GM23248 (cell line): ENCODE measurements around the gene DNAJC21. TPM values are rescaled to one million over a fixed set of nuclear protein-coding genes. Genes with fewer than 3 reads are reported as not detected.
A peak's percentile ranks its signal among the peaks of the same experiment; 100 is the strongest.

ENCODE experiments used
- DNase-seq: peaks from one replicate; pipeline ENCODE4 v3.0.0-alpha.2; 2015
- H2AFZ ChIP-seq: fragments of 200-600 bp; sonication (generic); 2 replicates; pipeline ENCODE4 v1.6.1; 2016; ENCODE audit warnings: antibody characterized with exemption
- H3F3A ChIP-seq: fragments of 200-600 bp; sonication (generic); 2 replicates; pipeline ENCODE4 v1.6.1; 2016; ENCODE audit warnings: mild to moderate bottlenecking, antibody characterized with exemption, mixed run types; ENCODE audit not compliant: insufficient read depth
- H3K27ac ChIP-seq: fragments of 200-600 bp; sonication (generic); 2 replicates; pipeline ENCODE4 v1.5.1; 2016; ENCODE audit warnings: mild to moderate bottlenecking
- H3K27me3 ChIP-seq: fragments of 200-600 bp; sonication (generic); replicated peaks from 2 replicates; pipeline ENCODE4 v1.6.1; 2016; ENCODE audit warnings: mild to moderate bottlenecking; ENCODE audit not compliant: insufficient read depth
- H3K36me3 ChIP-seq: fragments of 200-600 bp; sonication (generic); 2 replicates; pipeline ENCODE4 v1.6.1; 2016; ENCODE audit warnings: low read depth, mild to moderate bottlenecking
- H3K4me1 ChIP-seq: fragments of 200-600 bp; sonication (generic); 2 replicates; pipeline ENCODE4 v1.6.1; 2016; ENCODE audit warnings: mild to moderate bottlenecking; ENCODE audit not compliant: insufficient read depth
- H3K4me2 ChIP-seq: fragments of 200-600 bp; sonication (generic); one replicate; pipeline ENCODE4 v1.6.1; 2016; ENCODE audit warnings: mild to moderate bottlenecking; ENCODE audit not compliant: unreplicated experiment
- H3K4me3 ChIP-seq: fragments of 200-600 bp; sonication (generic); 2 replicates; pipeline ENCODE4 v1.5.1; 2016; ENCODE audit warnings: mild to moderate bottlenecking
- H3K79me2 ChIP-seq: fragments of 200-600 bp; sonication (generic); 2 replicates; pipeline ENCODE4 v1.6.1; 2016; ENCODE audit warnings: mild to moderate bottlenecking; ENCODE audit not compliant: insufficient read depth
- H3K9ac ChIP-seq: fragments of 200-600 bp; sonication (generic); 2 replicates; pipeline ENCODE4 v1.6.1; 2016; ENCODE audit warnings: mild to moderate bottlenecking
- H3K9me2 ChIP-seq: fragments of 200-600 bp; sonication (generic); 2 replicates; pipeline ENCODE4 v1.6.1; 2016; ENCODE audit warnings: mixed run types, mild to moderate bottlenecking, moderate library complexity; ENCODE audit not compliant: insufficient read depth
- H3K9me3 ChIP-seq: fragments of 200-600 bp; sonication (generic); one replicate; pipeline ENCODE4 v1.6.1; 2017; ENCODE audit warnings: low read depth
- H4K20me1 ChIP-seq: fragments of 200-600 bp; sonication (generic); 2 replicates; pipeline ENCODE4 v1.6.0; 2016; ENCODE audit not compliant: insufficient read depth
- EZH2 ChIP-seq: fragments of 200-600 bp; sonication (generic); IDR thresholded peaks from 2 replicates; pipeline ENCODE4 v1.6.1; 2018; ENCODE audit warnings: antibody characterized with exemption, mild to moderate bottlenecking; ENCODE audit not compliant: insufficient read depth, poor library complexity, severe bottlenecking
- EZH2phosphoT487 ChIP-seq: fragments of 200-600 bp; sonication (generic); IDR thresholded peaks from 2 replicates; pipeline ENCODE4 v1.6.1; 2018; ENCODE audit warnings: antibody characterized with exemption, moderate library complexity, mild to moderate bottlenecking, low read depth; ENCODE audit not compliant: insufficient read depth
- WGBS, 2 experiments: methylation state at CpG; one replicate each; pipeline ENCODE4 v1.1.6; 2015 to 2017; ENCODE audit warnings: low lambda C conversion rate in 2 of 2, low coverage in 1 of 2; ENCODE audit errors: missing lambda C conversion rate in 2 of 2; 5-methylcytosine and 5-hydroxymethylcytosine counted together
- in situ Hi-C: fragments of 300-500 bp; cut with MboI; formaldehyde crosslinking; loops from 2 replicates; pipeline ENCODE4 v1.15.0; 2020
- polyA plus RNA-seq: library from polyadenylated mRNA; unstranded; fragments of >200 nt; fragmentation: Nextera tagmentation; extraction: Ambion mirVana; gene quantifications from 2 replicates; pipeline ENCODE4 v1.2.1, GENCODE V29; 2016
- total RNA-seq: library from RNA; depleted of rRNA; stranded (reverse); fragments of >200 nt; shearing (Covaris generic); gene quantifications from 2 replicates; pipeline ENCODE4 v1.2.3, GENCODE V29; 2014

DNAJC21 gene
- total and polyA plus RNA-seq, 2 experiments from 2014 or later: 15.5 to 30.4 TPM

DNA sequence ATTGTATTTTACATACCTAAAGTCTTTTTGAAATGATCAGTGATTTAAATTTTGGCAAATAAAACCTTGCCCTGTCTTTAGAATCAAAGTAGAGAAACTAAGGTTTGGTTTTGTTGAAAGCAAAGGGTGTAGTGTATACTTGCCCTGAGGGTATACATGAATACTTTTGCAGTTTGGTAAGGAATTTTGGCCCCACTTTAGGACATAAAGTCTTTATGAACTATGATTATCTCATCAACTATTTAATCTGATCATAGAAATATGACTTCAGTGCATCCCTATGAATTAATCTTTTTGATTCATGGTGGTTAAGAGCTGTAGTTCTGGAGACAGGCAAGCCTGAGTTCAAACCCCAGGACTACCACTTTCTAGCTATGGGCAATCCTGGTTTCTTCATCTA lies 31.7 kb upstream of the DNAJC21 start:
- no peak for TF ChIP-seq EZH2phosphoT487
- no peak for TF ChIP-seq EZH2
- H3K4me1 ChIP-seq: peaks cover 7% of the 10 kb centered on the region
- H3K9me3 ChIP-seq: no peaks in the 10 kb centered on the region
- peak; percentile 17 for DNase-seq
- no peak overlapping the region for H3K4me3 ChIP-seq
- no peaks in the 10 kb centered on the region for H3K27me3 ChIP-seq
- no peak overlapping the region for H3K4me2 ChIP-seq
- no peaks in the 10 kb centered on the region for H3K36me3 ChIP-seq
- no peaks in the 10 kb centered on the region for H3K9me2 ChIP-seq
- H3K27ac ChIP-seq: no peak overlapping the region
- H3K79me2 ChIP-seq: no peaks in the 10 kb centered on the region
- H3F3A ChIP-seq: peaks cover 14% of the 10 kb centered on the region; the same call in 1 of the 2 replicates
- no peak overlapping the region for H3K9ac ChIP-seq
- H4K20me1 ChIP-seq: no peaks in the 10 kb centered on the region
- in situ Hi-C loops: loop anchor here (25.0 kb wide), 1 partner anchor 885 kb away; the partner anchor contains the start of gene AMACR
- no peak overlapping the region for H2AFZ ChIP-seq

DNA sequence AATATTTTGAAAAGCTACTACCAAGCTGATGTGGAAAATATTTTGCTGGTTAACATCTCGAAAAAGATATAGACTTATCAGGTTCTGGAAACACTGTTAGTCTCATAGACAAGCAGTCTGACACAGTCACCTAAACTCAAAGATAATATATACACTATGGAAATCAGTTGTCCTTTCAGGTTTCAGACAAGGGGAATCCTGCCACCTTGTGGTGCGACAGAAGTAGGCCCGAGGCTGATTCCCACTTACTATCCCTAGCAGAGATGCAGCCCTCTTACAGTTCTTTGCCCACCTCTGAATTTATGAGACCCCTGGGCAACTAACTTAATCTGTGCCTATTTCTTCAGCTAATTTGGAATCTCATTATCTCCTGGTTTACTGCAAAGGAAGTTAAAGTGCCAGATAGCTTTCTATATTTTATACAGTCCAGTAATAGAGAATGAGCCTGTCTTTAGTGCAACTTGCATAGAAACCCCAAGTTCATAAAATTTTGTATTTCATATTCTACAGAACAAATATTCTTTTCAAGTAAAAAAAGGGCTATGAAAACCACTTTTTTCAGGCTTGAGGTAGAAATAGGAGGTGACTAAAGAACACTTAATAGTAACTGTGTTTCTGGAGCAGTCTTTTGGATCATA lies 31.0 kb upstream of the DNAJC21 start:
- Histone ChIP-seq H3K27ac (no peak overlapping the region), H3K4me3 (no peak overlapping the region), H3K4me1 (peaks cover 7% of the 10 kb centered on the region), H3K9me2 (no peaks in the 10 kb centered on the region), H4K20me1 (no peaks in the 10 kb centered on the region), H3K9ac (no peak overlapping the region), H3K79me2 (no peaks in the 10 kb centered on the region), H2AFZ (no peak overlapping the region), H3K4me2 (no peak overlapping the region), H3K36me3 (no peaks in the 10 kb centered on the region), H3F3A (0 out of 2 replicates have a peak, but pooled peaks cover 14% of the 10 kb centered on the region), H3K9me3 (no peaks in the 10 kb centered on the region), H3K27me3 (no peaks in the 10 kb centered on the region)
- 0 to 4% methylated on average over 3 of the region's 3 CpGs for WGBS, 2 experiments
- in situ Hi-C loops: loop anchor here (25.0 kb wide), 1 partner anchor 886 kb away; the partner anchor contains the start of gene AMACR
- DNase-seq: peak; percentile 85
- TF ChIP-seq EZH2phosphoT487 (no peak), EZH2 (no peak)

DNA sequence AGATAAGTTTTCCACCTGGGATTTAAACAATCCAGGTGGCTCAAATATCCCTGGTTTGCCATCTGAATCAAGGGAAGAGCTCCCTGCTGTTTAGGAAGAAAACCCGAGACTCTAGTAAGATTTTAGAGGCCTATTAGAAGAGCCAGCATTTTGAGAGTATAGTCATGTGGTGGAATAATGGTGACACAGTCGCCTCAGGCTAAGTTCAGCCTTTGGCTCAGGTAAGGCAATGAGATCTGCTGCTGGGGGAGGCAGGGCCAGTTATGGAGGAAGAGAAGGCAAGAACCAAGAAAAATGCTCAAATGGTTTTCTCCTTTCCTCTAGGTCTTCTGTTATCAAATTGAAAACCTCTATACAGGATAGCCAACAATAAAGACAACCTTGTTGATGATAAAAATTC lies 30.3 kb upstream of the DNAJC21 start:
- no peak overlapping the region for H3K27ac ChIP-seq
- in situ Hi-C loops: loop anchor here (25.0 kb wide), 1 partner anchor 887 kb away; the partner anchor contains the start of gene AMACR

DNA sequence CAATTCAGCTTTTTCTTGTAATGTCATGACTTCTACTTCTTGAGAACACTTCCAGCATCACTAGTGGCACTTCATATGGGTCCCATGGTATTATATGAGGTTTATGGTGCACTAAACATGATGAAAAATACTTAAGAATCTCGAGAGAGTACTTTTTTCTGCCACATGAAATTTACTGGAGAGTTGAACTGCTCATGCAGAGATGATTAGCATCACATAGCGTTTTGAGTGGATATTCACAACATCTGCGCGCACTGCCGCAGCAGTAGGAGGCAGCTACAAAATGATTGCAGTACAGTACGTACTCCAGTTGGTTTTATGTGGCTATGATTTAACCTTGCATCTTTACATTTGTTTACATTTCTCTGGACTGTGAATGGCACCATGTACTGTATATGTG lies 28.7 kb upstream of the DNAJC21 start:
- Histone ChIP-seq H2AFZ (no peak overlapping the region), H3K9ac (no peak overlapping the region), H4K20me1 (no peaks in the 10 kb centered on the region), H3K27me3 (no peaks in the 10 kb centered on the region), H3K4me2 (no peak overlapping the region), H3K4me1 (peaks cover 7% of the 10 kb centered on the region), H3K9me3 (no peaks in the 10 kb centered on the region), H3F3A (0 out of 2 replicates have a peak, but pooled peaks cover 14% of the 10 kb centered on the region), H3K27ac (no peak overlapping the region), H3K36me3 (no peaks in the 10 kb centered on the region), H3K9me2 (no peaks in the 10 kb centered on the region), H3K4me3 (no peak overlapping the region), H3K79me2 (no peaks in the 10 kb centered on the region)
- TF ChIP-seq EZH2phosphoT487: no peak
- no peak for TF ChIP-seq EZH2
- in situ Hi-C loops: loop anchor here (5.0 kb wide), 1 partner anchor 413 kb away; no protein-coding TSS in a partner anchor
- DNase-seq: no peak
- 98 to 100% methylated on average over 6 of the region's 6 CpGs for WGBS, 2 experiments

More for the DNA sequence above, 30.3 kb upstream of the DNAJC21 start:
- Histone ChIP-seq H3K9me3 (no peaks in the 10 kb centered on the region), H3K79me2 (no peaks in the 10 kb centered on the region), H3K27me3 (no peaks in the 10 kb centered on the region), H3K9ac (no peak overlapping the region), H3K9me2 (no peaks in the 10 kb centered on the region), H4K20me1 (no peaks in the 10 kb centered on the region), H3F3A (0 out of 2 replicates have a peak, but pooled peaks cover 14% of the 10 kb centered on the region), H3K4me2 (no peak overlapping the region), H3K36me3 (no peaks in the 10 kb centered on the region), H3K4me1 (peaks cover 7% of the 10 kb centered on the region), H2AFZ (no peak overlapping the region), H3K4me3 (no peak overlapping the region)
- TF ChIP-seq EZH2phosphoT487 (no peak), EZH2 (no peak)
- no peak for DNase-seq
- 87 to 93% methylated on average over 2 of the region's 2 CpGs for WGBS, 2 experiments
